DMS 273 (cell line): ENCODE data around the gene HDAC11.
"Not testable (repeated sequence)": the region's sequence is repeated elsewhere in the genome, so short reads cannot be mapped to it uniquely, and the experiment has no call there.

Experiments used
- DNase-seq: peaks from one replicate; lab custom pipeline; 2025; ENCODE audit not compliant: unreplicated experiment; lab: John Stamatoyannopoulos, UW

Gene HDAC11

DNA sequence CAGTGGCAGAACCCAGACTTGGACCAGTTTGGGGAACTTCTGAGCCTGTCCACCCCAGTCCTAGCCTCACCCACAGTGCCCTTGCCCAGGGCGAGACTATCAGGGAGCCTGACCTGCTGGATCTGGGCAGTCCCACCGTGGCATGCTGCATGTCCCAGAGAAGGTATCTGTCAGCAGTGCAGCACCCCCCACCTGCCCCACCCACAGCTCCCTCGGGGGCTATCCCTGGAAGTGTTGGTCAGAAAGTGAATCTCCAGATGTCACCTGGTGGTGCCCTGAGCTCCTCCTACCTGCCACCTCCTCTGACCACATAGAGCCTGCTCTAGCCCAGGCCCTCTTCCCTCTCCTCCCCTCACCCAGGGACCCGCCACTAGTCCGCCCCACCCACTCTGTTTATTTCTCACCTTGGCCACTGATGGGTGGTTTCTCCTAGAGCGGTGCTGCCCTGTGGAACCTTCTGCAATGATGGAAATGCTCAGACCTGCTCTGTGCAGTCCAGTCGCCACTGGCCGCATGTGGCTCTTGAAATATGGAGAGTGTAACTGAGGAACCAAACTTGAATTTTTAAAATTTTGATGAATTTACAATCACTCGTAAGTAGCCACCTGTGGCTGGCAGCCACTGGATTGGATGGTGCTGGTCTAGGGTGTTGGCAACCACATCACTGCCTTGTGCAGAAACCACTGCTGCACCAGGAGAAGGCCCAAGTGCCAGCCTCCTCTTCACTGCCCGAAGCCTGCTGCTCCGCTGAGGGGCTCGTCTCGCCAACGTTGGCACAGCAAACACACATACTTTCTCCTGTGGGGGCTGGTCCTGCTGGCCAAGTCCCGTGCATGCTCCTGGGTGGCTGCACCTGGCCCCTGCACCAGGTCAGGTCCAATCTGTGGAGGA is 13.1 kb downstream of the HDAC11 start:
- DNase-seq: no peak

DNA sequence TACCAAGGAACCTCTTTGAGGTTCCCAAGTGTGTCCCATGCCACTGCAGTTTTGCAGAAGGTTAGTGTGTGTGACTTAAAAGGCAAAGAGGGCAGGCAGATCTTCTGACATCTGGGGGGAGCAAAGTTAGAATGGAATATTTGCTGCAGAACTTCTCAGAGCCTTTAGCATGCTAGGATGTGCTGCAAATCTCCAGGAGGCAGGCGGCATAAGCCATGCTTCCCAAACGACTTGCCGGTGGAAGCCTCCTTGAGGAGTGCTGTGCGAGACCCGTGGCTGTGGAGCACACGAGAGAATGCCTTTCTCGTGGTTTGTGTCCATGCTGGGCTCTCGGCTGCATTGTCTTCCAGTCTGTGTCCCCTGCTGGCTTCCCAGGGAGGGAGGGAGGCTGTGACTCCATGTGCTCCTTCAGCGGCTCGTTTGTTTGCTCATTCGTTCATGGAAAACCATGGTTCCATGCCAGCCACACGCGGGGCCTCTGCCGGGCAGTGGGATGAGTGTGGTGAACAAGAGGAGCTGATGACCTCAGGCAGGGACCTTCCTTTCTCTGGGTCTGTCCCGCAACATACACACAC is 13.8 kb downstream of the HDAC11 start:
- no peak for DNase-seq

DNA sequence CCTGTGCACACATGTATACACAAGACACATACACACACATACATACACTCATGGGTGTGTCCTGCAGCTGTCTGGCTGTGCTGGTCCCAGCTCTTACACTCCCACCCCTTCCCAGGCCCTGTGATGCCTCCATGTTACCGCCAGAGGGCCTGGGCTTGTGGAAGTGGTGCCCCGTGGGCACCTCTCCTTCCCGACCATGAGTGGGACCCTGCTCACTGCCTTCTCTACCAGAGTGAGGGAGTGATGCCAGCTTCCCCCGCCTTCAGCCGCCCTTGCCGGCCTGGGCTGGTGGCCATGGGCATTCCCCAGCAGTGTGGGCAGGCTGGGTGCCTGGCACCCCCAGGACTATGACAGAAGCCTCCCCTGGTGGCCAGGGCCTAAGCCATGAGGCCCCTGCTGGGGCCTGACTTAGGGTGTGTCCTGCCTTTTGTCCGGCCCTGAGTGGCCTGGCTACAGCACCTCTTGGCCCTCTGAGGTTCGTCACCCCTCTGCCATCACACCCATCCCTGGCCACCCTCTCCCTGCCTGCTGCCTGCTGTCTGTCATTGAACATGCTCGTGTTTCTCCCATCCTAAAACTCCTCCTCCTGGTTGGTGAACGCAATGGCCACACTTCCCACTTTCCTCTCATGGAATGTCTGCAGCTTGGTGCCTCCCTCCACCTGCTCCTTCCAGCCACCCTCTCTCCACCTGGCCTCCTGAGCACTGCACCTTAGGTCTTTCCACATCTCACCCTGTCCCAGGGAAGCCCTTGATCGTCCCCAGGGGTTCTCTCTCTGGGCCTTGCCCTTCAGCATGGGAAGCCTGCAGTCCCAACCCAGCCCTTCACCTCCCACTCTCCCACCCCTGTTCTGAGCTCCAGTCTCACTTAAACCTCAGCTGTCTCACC is 14.6 kb downstream of the HDAC11 start:
- DNase-seq: peak; percentile 43

DNA sequence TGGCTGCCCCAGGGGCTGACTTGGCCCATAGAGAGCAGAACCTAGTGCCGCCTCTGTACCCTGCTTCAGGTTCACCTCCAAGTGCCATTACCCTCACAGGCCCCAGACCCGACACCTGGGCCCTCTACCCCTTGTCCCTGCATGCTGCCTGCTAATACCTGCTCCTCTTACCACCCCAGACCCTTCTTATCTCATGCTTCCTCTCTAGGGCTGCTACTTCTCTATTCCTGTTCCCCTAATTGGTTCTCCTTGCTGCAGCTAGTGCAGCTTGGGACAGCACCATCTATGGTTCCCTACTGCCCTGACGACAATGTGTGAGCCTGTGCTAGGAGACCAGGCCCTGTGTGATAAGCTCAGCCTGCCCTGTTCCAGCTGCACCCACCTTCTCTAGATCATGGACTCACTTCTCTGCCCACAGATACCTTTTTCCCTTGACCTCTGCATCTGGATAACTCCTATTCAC is 15.3 kb downstream of the HDAC11 start:
- no peak for DNase-seq

DNA sequence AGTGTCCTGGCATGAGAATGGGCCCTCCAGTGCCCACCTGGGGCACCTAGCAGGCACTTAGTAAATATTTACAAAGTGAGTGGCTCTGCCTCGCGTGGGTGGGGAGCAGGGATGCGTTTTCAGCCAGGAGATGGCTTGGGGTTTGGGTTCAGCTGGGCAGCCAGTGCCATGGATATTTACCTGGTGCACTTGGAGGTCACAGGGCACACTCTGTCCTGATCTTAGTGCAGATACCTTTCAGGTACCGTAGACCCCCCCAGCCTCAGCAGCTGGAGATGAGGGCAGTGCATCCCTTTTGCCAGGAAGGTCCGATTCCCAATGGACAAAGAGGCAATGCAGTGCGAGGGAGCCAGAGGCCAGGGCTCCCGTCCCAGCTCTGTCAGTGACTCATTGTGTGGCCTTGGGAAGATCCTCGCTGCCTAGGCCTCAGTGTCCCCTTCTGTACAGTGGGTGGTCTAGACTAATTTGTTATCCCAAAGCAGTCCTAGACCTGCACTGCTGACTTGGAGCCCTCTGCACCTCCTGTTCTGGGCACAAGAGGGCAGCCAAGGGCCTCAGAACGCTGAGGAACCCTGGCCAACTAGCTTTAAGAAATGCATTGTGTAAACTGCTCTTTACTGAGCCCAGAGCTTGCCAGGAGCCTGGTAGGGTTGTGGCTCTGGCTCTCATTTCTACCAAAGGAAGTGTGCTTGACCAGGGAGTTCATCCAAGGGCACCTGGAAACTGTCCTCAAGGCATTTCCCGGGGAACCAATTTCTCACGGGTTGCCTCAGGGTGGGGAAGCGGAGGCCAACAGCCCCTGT is 16.0 kb downstream of the HDAC11 start:
- peak; percentile 85 for DNase-seq

DNA sequence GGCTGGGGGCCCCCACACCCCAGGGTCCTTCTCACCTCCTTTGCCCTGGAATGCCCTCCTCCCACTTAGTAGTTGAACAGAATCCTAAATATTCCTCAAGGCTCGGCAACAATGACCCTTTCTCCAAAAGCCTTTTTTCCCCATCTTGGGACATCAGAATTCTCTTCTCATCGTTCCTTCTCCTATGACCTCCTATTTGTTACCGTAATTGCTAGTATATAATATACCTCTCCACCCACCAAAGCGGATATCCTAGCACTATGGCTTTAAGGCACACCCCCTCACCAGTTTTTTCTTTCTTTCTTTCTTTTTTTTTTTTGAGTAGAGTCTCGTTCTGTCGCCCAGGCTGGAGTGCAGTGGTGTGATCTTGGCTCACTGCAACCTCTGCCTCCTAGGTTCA is 16.8 kb downstream of the HDAC11 start:
- DNase-seq: no peak

DNA sequence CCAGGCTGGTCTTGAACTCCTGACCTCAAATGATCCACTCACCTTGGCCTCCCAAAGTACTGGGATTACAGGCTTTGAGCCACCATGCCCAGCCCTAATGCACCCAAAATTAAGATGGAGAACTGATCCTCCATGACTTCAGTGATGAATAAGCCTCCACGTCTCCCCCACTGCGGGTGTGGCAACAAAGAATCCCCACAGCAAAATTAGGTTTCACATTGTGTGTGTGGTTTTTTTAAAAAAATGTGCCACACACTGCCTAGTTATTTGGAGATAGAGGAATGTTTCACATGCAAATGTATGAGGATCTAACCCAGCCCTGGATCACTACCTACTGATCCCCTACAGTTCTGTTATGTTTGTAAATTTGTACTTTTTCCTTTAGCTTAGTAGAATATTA is 17.3 kb downstream of the HDAC11 start:
- no peak for DNase-seq

DNA sequence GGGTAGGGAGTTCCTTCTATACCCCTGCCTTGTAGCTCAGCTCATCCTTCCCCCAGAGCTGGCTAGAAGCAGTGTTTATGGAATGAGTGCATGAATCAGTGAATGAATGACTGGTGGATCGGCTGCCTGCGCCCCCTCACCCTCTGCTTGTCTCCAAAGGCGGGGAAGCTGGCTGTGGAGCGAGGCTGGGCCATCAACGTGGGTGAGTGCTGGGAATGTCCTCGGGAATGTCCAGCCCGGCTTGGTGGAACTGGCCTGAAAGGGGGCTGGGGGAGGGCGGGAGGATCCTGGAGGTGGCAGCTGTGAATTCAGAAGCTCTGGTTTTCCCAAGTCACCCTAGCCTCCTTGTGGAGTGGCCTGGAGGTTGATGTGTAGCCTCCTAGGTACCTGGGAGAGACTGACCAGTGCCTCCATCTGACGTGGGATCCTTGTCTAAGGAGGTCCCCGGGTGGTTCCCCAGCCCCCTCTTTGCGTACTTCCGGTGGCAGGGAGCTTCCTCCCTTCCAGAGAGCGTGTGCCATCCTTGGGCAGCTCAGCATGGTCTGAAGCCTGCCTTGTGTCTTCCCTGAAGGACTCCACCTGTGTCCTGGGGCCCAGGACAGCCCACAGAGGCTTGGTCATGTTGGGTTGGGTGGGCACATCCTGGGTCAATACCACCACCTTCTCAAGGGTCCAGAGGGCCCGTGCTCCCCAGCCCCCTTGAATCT is 18.4 kb downstream of the HDAC11 start:
- DNase-seq: no peak

DNA sequence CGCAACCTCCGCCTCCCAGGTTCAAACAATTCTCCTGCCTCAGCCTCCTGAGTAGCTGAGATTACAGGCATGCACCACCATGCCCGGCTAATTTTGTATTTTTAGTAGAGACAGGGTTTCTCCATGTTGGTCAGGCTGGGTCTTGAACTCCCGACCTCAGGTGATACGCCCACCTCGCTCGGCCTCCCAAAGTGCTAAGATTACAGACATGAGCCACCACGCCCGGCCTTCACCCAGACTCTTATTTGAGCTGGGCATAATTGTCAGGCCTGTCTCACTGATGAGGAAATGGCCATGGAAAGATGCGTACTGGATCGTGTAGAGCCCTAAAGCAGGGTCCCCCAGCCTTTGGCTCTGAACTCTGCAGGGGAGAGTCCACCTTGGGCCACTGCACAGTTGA is 19.1 kb downstream of the HDAC11 start:
- not testable (repeated sequence) for DNase-seq

DNA sequence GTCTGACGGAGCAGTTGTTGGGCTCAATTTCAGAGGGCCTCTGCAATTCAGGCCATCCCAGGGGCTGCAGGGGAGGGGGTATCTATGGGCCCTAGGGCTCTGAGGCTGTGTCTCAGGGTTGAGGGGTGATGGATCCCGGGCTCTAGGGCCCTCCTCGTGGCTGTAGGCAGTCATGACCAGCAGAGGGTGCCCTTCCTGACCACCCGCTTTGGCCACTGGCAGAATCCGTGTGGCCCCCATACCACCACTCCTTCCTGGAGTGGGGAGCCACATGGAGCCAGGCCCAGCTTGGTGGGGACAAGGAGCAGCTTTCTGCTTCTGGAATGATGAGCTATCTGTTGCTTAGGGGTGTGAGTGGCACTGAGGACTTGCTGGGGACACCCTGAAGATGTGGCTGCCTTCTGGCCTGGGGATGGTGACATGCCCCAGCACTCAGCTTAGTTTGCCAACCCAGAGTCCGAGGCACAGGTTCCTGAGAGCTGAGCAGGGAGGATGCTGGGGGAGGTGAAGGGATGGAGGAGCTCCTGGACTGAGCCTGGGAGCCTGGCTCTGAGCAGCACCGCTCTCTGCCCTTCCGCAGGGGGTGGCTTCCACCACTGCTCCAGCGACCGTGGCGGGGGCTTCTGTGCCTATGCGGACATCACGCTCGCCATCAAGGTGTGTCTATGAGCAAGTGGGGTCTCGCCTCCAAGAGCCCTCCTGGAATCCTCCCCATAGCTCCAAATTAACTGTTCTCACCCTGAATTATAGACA is 20.2 kb downstream of the HDAC11 start:
- peak; percentile 46 for DNase-seq

DNA sequence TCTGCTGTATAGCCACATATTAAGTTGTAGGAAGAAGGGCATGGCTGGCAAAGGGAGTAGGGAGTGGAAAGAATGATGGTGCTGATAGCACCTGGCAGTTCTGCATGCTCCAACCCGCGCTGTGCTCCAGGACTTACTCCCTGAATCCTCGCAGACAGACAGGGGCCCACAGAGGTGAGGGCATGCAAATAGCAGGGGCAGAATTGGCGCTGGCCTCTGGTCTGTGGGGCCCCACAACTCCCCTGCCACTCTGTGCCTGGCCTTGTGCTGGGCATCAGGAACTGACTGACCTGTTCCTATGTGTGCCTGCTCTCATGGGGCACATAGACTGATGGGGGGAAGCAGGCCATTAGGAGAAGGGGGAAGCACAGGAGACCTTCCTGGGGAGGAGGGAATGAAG is 20.9 kb downstream of the HDAC11 start:
- no peak for DNase-seq

DNA sequence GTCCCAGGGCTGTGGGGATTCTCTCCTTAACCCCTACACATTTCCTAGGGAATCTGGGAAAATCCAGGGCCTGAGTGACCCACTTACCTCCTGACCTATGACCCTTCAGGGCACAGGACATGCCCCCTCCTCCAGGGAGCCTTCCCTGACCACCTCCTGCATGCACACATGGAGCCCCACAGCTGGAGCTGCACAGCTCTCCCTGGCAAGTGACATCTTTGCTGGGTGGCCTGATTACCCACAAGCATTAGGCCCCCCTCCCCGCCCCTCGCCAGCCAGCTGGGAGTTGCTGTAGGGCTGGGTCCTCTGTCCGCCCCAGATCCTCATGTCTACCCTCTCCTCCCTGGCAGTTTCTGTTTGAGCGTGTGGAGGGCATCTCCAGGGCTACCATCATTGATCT is 21.4 kb downstream of the HDAC11 start:
- DNase-seq: no peak

DNA sequence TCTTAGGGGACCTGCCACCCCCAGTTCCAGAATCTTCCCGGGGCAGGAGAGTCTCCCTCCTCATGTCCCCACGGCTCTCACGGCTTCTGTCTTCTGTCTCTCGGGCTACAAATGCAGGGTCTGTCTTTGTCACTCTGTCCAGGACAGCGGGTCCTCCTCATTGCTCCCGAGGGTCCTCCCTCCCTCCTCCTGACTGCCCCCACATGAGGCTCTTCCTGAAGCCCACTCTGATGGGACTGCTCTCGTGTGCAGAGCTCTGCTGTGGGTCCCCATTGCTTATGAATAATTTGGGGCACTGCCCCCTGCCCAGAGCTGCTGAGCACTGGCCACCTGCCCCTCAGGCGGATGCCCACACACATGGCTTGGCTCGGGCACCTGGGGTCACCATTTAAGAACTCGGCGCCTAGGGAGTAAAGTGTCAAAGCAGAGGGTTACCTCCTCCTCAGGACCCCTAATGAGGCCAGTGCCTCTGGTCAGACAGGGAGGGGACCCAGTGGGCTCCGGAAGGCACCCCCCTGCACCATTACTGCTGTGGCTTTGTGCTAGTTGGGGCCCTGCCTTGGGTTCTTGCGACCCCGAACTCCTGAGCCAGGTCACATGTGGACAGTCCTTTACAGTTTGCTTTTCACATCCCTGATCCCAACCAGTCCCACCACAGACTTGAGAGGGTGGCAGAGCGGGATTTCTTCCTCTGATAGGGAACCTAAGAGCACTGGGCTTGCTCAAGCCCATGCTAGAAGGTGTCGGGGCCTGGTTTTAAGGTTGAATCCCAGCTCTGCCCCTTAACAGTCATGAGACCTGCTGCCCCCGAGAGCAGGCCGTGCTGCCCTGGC is 22.1 kb downstream of the HDAC11 start:
- no peak for DNase-seq

DNA sequence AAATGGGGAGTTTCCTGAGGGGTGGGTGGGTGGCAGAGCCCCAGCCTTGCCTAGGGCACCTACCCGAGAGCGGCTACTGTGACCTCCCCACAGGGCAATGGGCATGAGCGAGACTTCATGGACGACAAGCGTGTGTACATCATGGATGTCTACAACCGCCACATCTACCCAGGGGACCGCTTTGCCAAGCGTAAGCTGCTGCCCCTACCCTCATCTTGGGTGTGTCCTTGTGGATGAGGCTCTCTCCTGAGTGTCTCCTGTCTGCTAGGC is 22.6 kb downstream of the HDAC11 start:
- DNase-seq: no peak

DNA sequence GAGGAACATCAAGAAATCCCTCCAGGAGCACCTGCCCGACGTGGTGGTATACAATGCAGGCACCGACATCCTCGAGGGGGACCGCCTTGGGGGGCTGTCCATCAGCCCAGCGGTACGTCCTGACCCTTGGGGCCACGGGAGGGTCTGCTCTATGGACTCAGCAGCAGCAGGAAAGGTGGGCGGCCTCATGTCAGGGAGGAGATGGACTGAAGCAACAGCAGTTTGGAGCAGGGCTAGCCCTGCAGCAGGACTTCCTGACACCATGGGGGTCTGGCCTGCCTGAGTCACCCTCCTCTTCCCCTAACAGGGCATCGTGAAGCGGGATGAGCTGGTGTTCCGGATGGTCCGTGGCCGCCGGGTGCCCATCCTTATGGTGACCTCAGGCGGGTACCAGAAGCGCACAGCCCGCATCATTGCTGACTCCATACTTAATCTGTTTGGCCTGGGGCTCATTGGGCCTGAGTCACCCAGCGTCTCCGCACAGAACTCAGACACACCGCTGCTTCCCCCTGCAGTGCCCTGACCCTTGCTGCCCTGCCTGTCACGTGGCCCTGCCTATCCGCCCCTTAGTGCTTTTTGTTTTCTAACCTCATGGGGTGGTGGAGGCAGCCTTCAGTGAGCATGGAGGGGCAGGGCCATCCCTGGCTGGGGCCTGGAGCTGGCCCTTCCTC is 24.2 kb downstream of the HDAC11 start:
- DNase-seq: no peak

DNA sequence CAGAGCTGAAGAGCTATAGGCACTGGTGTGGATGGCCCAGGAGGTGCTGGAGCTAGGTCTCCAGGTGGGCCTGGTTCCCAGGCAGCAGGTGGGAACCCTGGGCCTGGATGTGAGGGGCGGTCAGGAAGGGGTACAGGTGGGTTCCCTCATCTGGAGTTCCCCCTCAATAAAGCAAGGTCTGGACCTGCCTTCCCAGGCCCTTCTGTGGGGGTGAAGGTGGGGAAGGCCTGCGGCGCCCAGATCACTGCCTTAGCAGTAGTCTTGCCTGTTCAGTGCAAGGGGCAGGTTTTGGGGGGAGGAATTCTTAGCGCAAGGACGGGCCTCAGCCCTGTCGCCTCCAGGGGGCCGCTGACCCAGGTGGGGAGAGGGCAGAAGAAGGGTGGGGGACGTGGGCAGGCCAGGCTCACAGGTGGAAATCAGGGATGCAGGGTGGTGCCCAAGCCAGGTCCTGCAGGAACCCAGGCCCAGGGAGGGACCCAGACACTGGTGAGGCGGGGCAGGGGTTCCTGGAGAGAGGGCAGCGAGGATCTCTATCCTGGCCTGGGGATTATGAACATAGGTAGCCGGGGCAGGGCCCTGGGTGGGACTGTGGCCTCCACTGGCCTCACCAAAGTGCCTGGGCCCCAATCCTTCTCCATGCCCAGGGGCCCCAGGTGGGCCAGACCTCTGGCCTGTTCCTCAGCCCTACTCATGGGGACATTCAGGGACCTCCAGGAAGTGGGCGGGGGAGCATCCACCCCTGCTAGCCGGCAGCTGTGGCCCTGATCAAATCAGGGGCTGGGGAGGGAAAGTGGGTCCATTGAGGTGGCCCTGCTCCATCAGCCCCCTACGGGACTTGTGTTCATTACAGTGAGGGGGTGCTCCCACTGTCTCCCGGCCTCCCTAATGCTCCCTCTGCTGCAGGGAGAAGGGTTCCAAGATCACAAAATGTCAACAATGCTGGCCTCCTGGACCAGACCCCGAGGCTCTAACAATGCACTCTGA is 25.3 kb downstream of the HDAC11 start:
- DNase-seq: no peak

DNA sequence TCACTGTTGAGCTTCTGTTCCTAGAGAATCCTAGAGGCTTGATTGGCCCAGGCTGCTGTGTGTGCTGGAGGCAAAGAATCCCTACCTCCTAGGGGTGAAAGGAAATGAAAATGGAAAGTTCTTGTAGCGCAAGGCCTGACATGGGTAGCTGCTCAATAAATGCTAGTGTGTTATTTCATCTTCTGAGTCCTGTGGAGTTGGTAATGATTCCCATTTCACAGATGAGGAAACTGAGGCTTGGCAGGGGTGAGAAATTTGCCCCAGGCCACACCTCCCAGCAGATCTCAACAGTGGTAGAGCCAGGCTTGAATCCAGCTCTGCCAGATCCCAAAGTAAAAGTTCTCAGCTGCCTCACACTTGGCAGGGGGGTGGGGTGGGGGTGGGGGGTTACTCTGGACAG is 26.1 kb downstream of the HDAC11 start:
- no peak for DNase-seq
